PC-9 (cell line): ENCODE data around the gene ST7. TPM values are rescaled to one million over a fixed set of nuclear protein-coding genes. Genes with fewer than 3 reads are reported as not detected.

Experiments
- BruUV-seq: library from RNA; stranded (reverse); fragments of 400-500 nt; replicated peaks from 2 replicates; lab custom pipeline; 2021; lab: Mats Ljungman, UMichigan
- CTCF ChIA-PET: fragments of 300-600 bp; sonication (Branson Sonifier 250); formaldehyde crosslinking; loops from one replicate; lab custom pipeline; 2022; ENCODE audit warnings: antibody characterized with exemption; lab: Charles Lee
- POLR2A ChIA-PET: fragments of 300-600 bp; sonication (Branson Sonifier 250); formaldehyde crosslinking; loops from one replicate; lab custom pipeline; 2022; ENCODE audit warnings: antibody characterized with exemption; ENCODE audit not compliant: unreplicated experiment; lab: Charles Lee
- DNase-seq, 2 experiments: peaks; one replicate each; pipeline versions ENCODE4 v3.0.0 to v3.0.0-alpha.2; 2015 to 2022; ENCODE audit warnings: mixed read lengths in 1 of 2
- H2AFZ ChIP-seq: fragments of 200-600 bp; sonication (generic); 2 replicates; pipeline ENCODE4 v1.8.1; 2017; ENCODE audit warnings: antibody characterized with exemption
- H3F3A ChIP-seq: fragments of 200-600 bp; sonication (generic); 2 replicates; pipeline ENCODE4 v1.8.1; 2017; ENCODE audit warnings: antibody characterized with exemption, mild to moderate bottlenecking, low read depth; ENCODE audit not compliant: insufficient read depth
- H3K27ac ChIP-seq: fragments of 200-600 bp; sonication (generic); 2 replicates; pipeline ENCODE4 v1.6.1; 2016; ENCODE audit warnings: mixed run types
- H3K27me3 ChIP-seq: fragments of 200-600 bp; sonication (generic); 2 replicates; pipeline ENCODE4 v1.6.1; 2016; ENCODE audit warnings: low read depth, mixed run types; ENCODE audit not compliant: insufficient read depth
- H3K36me3 ChIP-seq: fragments of 200-600 bp; sonication (generic); 2 replicates; pipeline ENCODE4 v1.6.1; 2016; ENCODE audit warnings: low read depth, mixed run types
- H3K4me1 ChIP-seq: fragments of 200-600 bp; sonication (generic); replicated peaks from 2 replicates; pipeline ENCODE4 v1.6.1; 2016; ENCODE audit warnings: mixed run types; ENCODE audit not compliant: insufficient read depth
- H3K4me2 ChIP-seq: fragments of 200-600 bp; sonication (generic); 2 replicates; pipeline ENCODE4 v1.6.1; 2017; ENCODE audit warnings: mixed run types
- H3K4me3 ChIP-seq: fragments of 200-600 bp; sonication (generic); 2 replicates; pipeline ENCODE4 v1.6.1; 2016; ENCODE audit warnings: mixed run types
- H3K79me2 ChIP-seq: fragments of 200-600 bp; sonication (generic); 2 replicates; pipeline ENCODE4 v1.6.1; 2017; ENCODE audit warnings: low read depth, mixed run types
- H3K9me2 ChIP-seq: fragments of 200-600 bp; sonication (generic); 2 replicates; pipeline ENCODE4 v1.8.1; 2017; ENCODE audit warnings: mild to moderate bottlenecking; ENCODE audit not compliant: insufficient read depth
- H3K9me3 ChIP-seq: fragments of 200-600 bp; sonication (generic); 2 replicates; pipeline ENCODE4 v1.8.1; 2016; ENCODE audit warnings: low read depth; ENCODE audit not compliant: insufficient read depth
- H4K20me1 ChIP-seq: fragments of 200-600 bp; sonication (generic); 2 replicates; pipeline ENCODE4 v1.8.1; 2017; ENCODE audit not compliant: insufficient read depth
- EZH2 ChIP-seq: fragments of 200-600 bp; sonication (generic); IDR thresholded peaks from 2 replicates; pipeline ENCODE4 v1.8.0; 2017; ENCODE audit warnings: antibody characterized with exemption, low read depth
- intact Hi-C: fragments of 100-400 bp; cut with micrococcal nuclease; formaldehyde crosslinking; loops from one replicate; pipeline ENCODE4 v1.10.0; 2022; ENCODE audit not compliant: unreplicated experiment
- total RNA-seq: library from RNA; stranded (reverse); gene quantifications from 2 replicates; pipeline ENCODE4 v1.2.3, GENCODE V29; 2021
- TF ChIP-seq, protein P1 (sequence below): fragments of 200-600 bp; sonication (generic); conservative IDR thresholded peaks from 2 replicates; pipeline ENCODE4 v1.6.1; 2017; ENCODE audit warnings: mixed run types, antibody characterized with exemption, mild to moderate bottlenecking, moderate library complexity

ST7 gene
- total RNA-seq, 1 experiment from 2014 or later: 25.8 TPM

DNA sequence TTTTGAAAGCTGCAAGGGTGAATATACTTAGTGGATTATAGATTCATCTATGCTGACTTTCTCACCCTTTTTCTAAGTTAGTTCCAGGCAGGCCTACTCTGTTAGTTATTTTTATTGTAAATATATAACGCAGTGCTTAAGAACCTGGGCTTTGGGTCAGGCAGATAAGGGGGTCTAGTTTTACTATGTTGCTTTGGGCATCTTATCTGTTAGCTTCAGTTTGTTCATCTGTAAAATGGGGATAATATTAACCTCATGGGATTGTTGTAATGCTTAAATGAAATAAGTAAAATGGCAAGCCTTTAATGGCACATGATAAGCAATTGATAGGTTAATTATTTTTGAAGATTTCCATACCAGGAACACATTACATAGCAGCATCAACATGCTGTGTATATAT lies 79.5 kb downstream of the ST7 start:
- TF ChIP-seq, protein P1, sequence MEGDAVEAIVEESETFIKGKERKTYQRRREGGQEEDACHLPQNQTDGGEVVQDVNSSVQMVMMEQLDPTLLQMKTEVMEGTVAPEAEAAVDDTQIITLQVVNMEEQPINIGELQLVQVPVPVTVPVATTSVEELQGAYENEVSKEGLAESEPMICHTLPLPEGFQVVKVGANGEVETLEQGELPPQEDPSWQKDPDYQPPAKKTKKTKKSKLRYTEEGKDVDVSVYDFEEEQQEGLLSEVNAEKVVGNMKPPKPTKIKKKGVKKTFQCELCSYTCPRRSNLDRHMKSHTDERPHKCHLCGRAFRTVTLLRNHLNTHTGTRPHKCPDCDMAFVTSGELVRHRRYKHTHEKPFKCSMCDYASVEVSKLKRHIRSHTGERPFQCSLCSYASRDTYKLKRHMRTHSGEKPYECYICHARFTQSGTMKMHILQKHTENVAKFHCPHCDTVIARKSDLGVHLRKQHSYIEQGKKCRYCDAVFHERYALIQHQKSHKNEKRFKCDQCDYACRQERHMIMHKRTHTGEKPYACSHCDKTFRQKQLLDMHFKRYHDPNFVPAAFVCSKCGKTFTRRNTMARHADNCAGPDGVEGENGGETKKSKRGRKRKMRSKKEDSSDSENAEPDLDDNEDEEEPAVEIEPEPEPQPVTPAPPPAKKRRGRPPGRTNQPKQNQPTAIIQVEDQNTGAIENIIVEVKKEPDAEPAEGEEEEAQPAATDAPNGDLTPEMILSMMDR: no peak
- no peak for TF ChIP-seq EZH2
- Histone ChIP-seq H2AFZ (no peak overlapping the region), H3K79me2 (no peaks in the 10 kb centered on the region; the same call in 1 of the 2 replicates), H3K36me3 (no peaks in the 10 kb centered on the region), H3K9me2 (no peaks in the 10 kb centered on the region), H3F3A (0 out of 2 replicates have a peak, but pooled peaks cover 3% of the 10 kb centered on the region), H3K4me3 (no peak overlapping the region), H3K4me1 (no peaks in the 10 kb centered on the region), H3K9me3 (peaks cover 5% of the 10 kb centered on the region; the same call in 1 of the 2 replicates), H3K4me2 (no peak overlapping the region), H3K27me3 (no peaks in the 10 kb centered on the region), H4K20me1 (peaks cover 8% of the 10 kb centered on the region; the same call in 1 of the 2 replicates), H3K27ac (no peak overlapping the region)
- CTCF ChIA-PET: no interaction called here
- no TSS peak for BruUV-seq
- POLR2A ChIA-PET: no interaction called here
- DNase-seq: no peak
- intact Hi-C loops: no loop called here

DNA sequence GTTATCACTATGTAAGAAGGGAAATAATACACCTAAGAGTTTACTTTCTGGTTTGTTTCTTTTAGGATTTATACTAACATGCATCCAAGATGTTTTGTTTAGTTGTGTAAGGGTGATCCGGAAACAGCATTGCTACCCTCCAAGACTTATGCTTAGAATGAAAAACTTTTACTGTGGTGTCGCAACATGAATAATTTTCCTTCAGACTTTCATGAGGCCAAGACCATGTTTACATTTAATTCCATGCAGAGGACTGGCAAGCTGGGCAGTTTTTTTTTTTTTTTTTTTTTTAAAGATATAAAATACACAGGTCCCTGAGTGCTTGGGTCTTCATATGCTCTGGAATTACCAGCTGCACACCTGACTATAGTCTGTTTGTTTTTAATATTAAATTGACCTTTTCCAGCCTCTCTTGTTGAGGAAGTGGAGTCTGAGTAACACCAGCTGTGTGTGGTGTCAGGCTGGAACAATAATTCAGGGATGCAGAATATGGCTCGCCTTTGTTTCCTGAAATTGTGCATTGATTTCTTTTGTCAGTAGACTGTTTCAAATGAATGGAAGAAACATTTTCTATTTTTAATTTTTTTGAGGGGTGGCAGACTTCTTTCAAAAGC lies 81.7 kb downstream of the ST7 start:
- no peaks in the 10 kb centered on the region for H3K9me2 ChIP-seq
- DNase-seq: no peak
- no peaks in the 10 kb centered on the region for H3K27me3 ChIP-seq
- H2AFZ ChIP-seq: no peak overlapping the region
- POLR2A ChIA-PET: no interaction called here
- no peaks in the 10 kb centered on the region; the same call in 1 of the 2 replicates for H3K79me2 ChIP-seq
- H3K9me3 ChIP-seq: peaks cover 4% of the 10 kb centered on the region; the same call in 1 of the 2 replicates
- H3K36me3 ChIP-seq: no peaks in the 10 kb centered on the region
- H3K4me1 ChIP-seq: no peaks in the 10 kb centered on the region
- CTCF ChIA-PET: interaction anchor here (0.7 kb wide), 1 partner anchor 958 kb away, joined by 8 read pairs; no protein-coding TSS in a partner anchor
- no peak overlapping the region for H3K27ac ChIP-seq
- no TSS peak for BruUV-seq
- peaks cover 8% of the 10 kb centered on the region; the same call in 1 of the 2 replicates for H4K20me1 ChIP-seq
- intact Hi-C loops: no loop called here
- H3K4me3 ChIP-seq: no peak overlapping the region
- 0 out of 2 replicates have a peak, but pooled peaks cover 3% of the 10 kb centered on the region for H3F3A ChIP-seq
- no peak for TF ChIP-seq EZH2
- TF ChIP-seq, protein P1: no peak
- no peak overlapping the region for H3K4me2 ChIP-seq

DNA sequence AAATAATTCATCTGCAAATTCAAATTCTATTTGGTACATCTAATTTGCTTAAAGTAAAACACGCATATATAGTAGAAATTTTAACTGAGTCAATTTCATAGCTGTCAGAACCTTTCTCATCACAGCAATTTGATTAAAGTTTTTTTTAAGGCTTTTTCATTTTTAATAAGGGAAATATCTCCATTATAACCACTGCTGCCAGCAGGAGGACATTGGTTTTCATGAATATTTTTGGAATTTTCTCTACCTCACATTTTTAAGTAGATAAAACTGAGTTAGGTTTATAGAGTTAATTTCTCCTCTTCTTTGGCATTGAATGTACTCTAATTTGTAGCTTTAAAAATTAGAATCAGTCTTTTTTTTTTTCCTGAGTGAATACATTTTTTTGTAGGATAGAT lies 82.2 kb downstream of the ST7 start:
- DNase-seq: no peak
- CTCF ChIA-PET: interaction anchor here (0.7 kb wide), 1 partner anchor 958 kb away, joined by 8 read pairs; no protein-coding TSS in a partner anchor
- intact Hi-C loops: no loop called here
- Histone ChIP-seq H3K27me3 (no peaks in the 10 kb centered on the region), H3K36me3 (no peaks in the 10 kb centered on the region), H3K79me2 (no peaks in the 10 kb centered on the region; the same call in 1 of the 2 replicates), H3K27ac (no peak overlapping the region), H3K4me2 (no peak overlapping the region), H4K20me1 (0 out of 2 replicates have a peak, but pooled peaks cover 8% of the 10 kb centered on the region), H3K4me1 (no peaks in the 10 kb centered on the region), H3K9me3 (no peaks in the 10 kb centered on the region; the same call in 1 of the 2 replicates), H3K9me2 (no peaks in the 10 kb centered on the region), H3K4me3 (no peak overlapping the region), H3F3A (no peaks in the 10 kb centered on the region), H2AFZ (no peak overlapping the region)
- no TSS peak for BruUV-seq
- POLR2A ChIA-PET: no interaction called here
- TF ChIP-seq, protein P1: no peak
- TF ChIP-seq EZH2: no peak
